AG04449 (cell line): ENCODE data around the gene DIAPH3.

ENCODE experiments used
- CTCF ChIA-PET: fragments of 350-600 bp; formaldehyde crosslinking; extraction: SDS; loops from one replicate; lab custom pipeline; 2021; ENCODE audit warnings: antibody characterized with exemption; lab: Yijun Ruan, JAX
- POLR2A ChIA-PET: fragments of 400-600, 350-600 bp; formaldehyde crosslinking; extraction: SDS; loops from one replicate; lab custom pipeline; 2020; ENCODE audit warnings: antibody characterized with exemption, inconsistent platforms; lab: Yijun Ruan, JAX
- DNase-seq: peaks from one replicate; pipeline ENCODE4 v3.0.0-alpha.2; 2010; ENCODE audit warnings: low read depth, low spot score
- H3K4me3 ChIP-seq: 2 replicates; pipeline ENCODE4 v1.5.1; 2011; ENCODE audit warnings: low read depth, mild to moderate bottlenecking, control low read depth, low read length
- TF ChIP-seq, protein P1 (sequence below): IDR thresholded peaks from one replicate; pipeline ENCODE4 v1.5.1; 2011; ENCODE audit warnings: mild to moderate bottlenecking, moderate library complexity, low read length, control low read depth, inconsistent platforms; ENCODE audit not compliant: insufficient read depth; ENCODE audit errors: missing control alignments

Gene DIAPH3

DNA sequence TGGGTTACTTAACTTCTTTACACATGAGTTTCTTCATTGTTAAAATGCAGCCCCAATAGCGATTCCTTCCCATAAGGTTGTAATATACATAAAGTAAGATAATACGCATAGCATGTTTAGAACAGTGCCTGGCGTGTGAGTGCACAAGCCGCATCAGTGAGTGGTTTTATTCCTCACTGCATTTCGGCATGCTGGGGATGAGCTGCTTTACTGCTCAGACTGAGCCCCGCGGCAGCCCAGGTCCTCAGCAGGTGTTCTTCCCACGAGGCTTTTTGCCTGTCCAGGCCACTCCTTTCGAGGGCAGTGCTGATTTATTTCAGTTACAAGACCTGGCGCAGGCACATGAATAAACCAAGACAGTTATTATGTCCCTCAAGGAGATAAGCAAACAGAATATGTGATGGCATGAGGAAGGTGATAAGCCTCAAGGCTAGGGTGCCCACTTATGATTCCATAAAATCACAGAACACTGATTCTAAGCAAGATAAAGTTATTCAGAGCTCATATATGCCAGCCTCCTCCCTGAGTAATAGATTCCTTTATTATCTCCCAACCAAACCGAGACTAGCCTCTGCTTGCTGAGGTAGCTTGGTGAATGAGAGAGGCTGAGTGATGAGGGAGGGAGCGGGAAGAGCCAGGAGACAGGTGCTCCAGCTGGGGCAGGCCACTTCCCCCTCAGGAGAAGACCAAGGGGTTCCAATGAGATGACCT lies 505.5 kb downstream of the DIAPH3 start:
- ChIA-PET CTCF (interaction anchor here (1.1 to 1.8 kb wide), 3 partner anchors 21 to 267 kb away, joined by 3 to 4 read pairs (median 4); no protein-coding TSS in a partner anchor), POLR2A (no interaction called here)
- TF ChIP-seq, protein P1, sequence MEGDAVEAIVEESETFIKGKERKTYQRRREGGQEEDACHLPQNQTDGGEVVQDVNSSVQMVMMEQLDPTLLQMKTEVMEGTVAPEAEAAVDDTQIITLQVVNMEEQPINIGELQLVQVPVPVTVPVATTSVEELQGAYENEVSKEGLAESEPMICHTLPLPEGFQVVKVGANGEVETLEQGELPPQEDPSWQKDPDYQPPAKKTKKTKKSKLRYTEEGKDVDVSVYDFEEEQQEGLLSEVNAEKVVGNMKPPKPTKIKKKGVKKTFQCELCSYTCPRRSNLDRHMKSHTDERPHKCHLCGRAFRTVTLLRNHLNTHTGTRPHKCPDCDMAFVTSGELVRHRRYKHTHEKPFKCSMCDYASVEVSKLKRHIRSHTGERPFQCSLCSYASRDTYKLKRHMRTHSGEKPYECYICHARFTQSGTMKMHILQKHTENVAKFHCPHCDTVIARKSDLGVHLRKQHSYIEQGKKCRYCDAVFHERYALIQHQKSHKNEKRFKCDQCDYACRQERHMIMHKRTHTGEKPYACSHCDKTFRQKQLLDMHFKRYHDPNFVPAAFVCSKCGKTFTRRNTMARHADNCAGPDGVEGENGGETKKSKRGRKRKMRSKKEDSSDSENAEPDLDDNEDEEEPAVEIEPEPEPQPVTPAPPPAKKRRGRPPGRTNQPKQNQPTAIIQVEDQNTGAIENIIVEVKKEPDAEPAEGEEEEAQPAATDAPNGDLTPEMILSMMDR, result no peak
- H3K4me3 ChIP-seq, result no peak overlapping the region
- DNase-seq, result no peak

DNA sequence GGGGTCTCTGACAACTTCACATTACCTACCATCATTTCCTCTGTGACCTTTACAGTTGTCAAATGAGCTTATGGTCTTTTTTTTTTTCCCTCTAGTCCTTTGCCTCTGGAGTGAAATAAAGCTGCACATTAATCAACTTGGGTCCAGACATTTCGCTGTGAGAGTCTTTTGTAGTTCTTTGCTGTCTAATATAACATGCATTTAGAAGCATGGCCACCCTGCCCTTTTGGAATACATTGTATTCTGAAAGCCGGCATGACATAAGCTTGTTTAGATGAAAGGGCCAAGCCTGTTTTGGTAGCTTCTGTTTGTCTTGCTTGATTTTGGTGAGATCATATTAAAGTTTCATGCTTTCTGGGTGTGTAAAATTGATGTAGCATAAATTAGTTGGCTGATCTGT lies 509.8 kb downstream of the DIAPH3 start:
- DNase-seq, result no peak
- ChIA-PET POLR2A (no interaction called here), CTCF (interaction anchor here (0.8 kb wide), 1 partner anchor 262 kb away, joined by 3 read pairs; no protein-coding TSS in a partner anchor)
- TF ChIP-seq, protein P1, result no peak
- no peak overlapping the region for H3K4me3 ChIP-seq

DNA sequence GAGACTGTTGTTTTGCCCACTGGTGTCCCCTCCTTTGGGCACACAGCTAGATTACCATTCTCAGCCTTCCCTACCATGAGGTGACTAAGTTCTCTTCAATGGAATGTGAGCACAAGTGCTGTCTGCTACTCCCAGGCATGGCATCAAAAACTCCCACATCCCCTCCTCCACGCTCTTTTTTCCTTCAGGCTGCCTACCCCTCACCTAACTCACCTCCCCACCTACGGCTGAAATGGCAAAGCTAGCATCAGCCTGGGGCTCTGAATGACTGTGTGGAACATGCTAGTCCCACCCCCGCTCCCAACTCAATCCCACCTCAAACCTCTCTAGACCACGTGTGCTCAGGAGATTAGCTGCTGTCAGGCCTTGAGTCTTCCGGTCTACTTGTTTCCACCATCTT lies 512.2 kb downstream of the DIAPH3 start:
- CTCF ChIA-PET, result no interaction called here
- POLR2A ChIA-PET, result no interaction called here
- no peak for DNase-seq
- TF ChIP-seq, protein P1, result no peak
- H3K4me3 ChIP-seq, result no peak overlapping the region

DNA sequence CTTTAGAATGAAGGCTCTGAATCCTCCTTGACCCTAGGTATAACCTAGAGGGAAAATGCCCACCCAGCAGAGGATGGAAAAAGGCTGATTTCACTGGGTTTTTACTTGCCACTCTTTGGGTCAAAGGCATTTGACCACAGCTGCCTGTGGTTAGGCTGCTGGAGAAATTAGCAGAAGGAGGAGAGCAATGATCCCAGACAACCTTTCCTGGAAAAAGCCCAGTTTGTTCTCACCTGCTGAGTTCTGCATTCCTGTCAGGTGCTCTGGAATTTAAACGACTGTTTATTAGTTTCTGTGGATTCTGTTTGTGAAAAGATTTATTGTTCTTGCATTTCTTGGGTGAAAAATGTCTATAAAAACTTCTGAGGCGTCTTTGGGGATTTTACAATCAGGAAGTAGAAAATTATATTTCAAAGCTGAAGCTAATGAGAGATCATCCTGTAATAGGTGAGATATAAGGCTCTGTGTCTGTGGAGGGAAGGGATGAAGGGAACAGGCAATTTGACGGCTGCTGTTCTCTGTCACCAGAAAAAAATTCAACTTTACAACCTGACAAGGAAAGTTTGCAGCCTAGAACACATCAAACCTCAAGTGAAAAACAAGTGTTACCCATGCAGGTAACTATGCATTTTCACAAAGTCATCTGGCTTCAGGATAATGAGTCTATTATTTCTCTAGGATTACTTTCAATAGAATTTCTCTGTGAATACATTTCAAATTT lies 519.7 kb downstream of the DIAPH3 start:
- CTCF ChIA-PET, result no interaction called here
- no peak for DNase-seq
- POLR2A ChIA-PET, result no interaction called here
- H3K4me3 ChIP-seq, result no peak overlapping the region
- TF ChIP-seq, protein P1, result no peak

DNA sequence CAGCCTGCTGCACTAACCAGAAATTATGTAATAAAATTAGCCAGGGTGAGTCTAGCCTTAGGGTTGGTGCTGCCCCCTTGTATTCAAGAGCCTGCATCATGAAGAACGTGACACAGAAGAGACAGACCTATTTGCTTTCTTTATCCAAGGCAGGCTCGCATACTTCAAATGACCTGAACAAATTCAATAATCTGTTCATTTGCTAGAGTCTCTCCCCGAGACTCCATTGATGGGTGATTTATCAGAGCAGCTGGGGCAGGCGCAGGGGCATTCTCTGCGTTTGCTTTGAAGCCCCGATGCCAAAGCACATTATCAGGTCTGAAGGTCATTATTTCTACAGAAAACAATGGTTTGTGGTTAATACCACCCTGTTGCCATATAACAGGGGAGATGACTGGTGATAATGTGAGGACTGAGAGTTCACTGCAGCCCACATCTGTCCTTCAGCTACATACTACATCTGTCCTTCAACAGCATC lies 520.3 kb downstream of the DIAPH3 start:
- TF ChIP-seq, protein P1, result no peak
- no peak for DNase-seq
- POLR2A ChIA-PET, result no interaction called here
- no peak overlapping the region for H3K4me3 ChIP-seq
- CTCF ChIA-PET, result no interaction called here

DNA sequence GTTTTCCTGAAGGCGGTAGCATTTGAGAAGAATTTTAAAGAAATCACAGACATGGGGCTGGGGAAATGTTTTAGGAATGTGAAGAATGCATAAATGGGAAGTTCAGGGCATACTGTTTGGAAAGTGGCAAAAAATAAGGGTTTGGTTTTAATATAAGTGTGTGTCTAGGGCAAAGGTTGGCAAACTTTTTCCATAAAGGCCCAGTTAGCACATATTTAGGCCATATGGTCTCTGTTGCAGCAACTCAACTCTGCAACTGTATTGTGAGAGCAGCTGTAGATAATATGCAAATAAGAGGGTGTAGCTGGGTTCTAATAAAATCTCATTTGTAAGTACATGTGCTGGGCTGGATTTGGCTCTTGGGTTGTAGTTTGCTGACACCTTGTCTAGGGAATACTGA lies 521.9 kb downstream of the DIAPH3 start:
- H3K4me3 ChIP-seq, result no peak overlapping the region
- DNase-seq, result peak; percentile 26
- TF ChIP-seq, protein P1, result no peak
- ChIA-PET POLR2A (no interaction called here), CTCF (interaction anchor here (1.1 kb wide), 1 partner anchor 129 kb away, joined by 4 read pairs; no protein-coding TSS in a partner anchor)
